ENCODE measurements around the gene CTH. TPM values are rescaled to one million over a fixed set of nuclear protein-coding genes. Genes with fewer than 3 reads are reported as not detected.
"Not testable (repeated sequence)": the region's sequence is repeated elsewhere in the genome, so short reads cannot be mapped to it uniquely, and the experiment has no call there.

The CTH gene
- polyA plus RNA-seq, 1 donor: 11.8 TPM

- no CpG with 5 or more reads among the region's 2 CpGs for WGBS (ENCODE audit: insufficient coverage, low lambda C conversion rate)
- not testable (repeated sequence) for H3K36me3 ChIP-seq (ENCODE audit: control insufficient read depth, insufficient read depth, low read length)
Observed at GRCh38 chr1:70469184-70469583, 58.1 kb downstream of the CTH start.

GRCh38 chr1:70475023-70475422 is 64.0 kb downstream of the CTH start:
- WGBS (ENCODE audit: insufficient coverage, low lambda C conversion rate): 100% methylated on average over 1 of the region's 1 CpG

More at GRCh38 chr1:70469184-70469583, 58.1 kb downstream of the CTH start:
- not testable (repeated sequence) for H3K27ac ChIP-seq (ENCODE audit: low read length); H3K27me3 ChIP-seq (ENCODE audit: control insufficient read depth, insufficient read depth, low read length); H3K4me3 ChIP-seq (ENCODE audit: low read length); H3K9me3 ChIP-seq (ENCODE audit: control insufficient read depth, low read depth, low read length); H3K4me1 ChIP-seq (ENCODE audit: control insufficient read depth, insufficient read depth, low read length); DNase-seq

GRCh38 chr1:70477090-70477489 is 66.0 kb downstream of the CTH start:
- WGBS (ENCODE audit: insufficient coverage, low lambda C conversion rate): 81% methylated on average over 2 of the region's 12 CpGs
- Histone ChIP-seq H3K9me3 (ENCODE audit: control insufficient read depth, low read depth, low read length) (peaks cover 2% of the 10 kb centered on the region), H3K27me3 (ENCODE audit: control insufficient read depth, insufficient read depth, low read length) (no peaks in the 10 kb centered on the region), H3K4me3 (ENCODE audit: low read length) (no peak overlapping the region), H3K27ac (ENCODE audit: low read length) (no peak overlapping the region), H3K36me3 (ENCODE audit: control insufficient read depth, insufficient read depth, low read length) (no peaks in the 10 kb centered on the region), H3K4me1 (ENCODE audit: control insufficient read depth, insufficient read depth, low read length) (no peaks in the 10 kb centered on the region)
- DNase-seq: no peak

More at GRCh38 chr1:70475023-70475422, 64.0 kb downstream of the CTH start:
- H3K36me3 ChIP-seq (ENCODE audit: control insufficient read depth, insufficient read depth, low read length): no peaks in the 10 kb centered on the region
- H3K9me3 ChIP-seq (ENCODE audit: control insufficient read depth, low read depth, low read length): peaks cover 2% of the 10 kb centered on the region
- no peak for DNase-seq
- no peaks in the 10 kb centered on the region for H3K27me3 ChIP-seq (ENCODE audit: control insufficient read depth, insufficient read depth, low read length)
- H3K27ac ChIP-seq (ENCODE audit: low read length): no peak overlapping the region
- no peak overlapping the region for H3K4me3 ChIP-seq (ENCODE audit: low read length)
- H3K4me1 ChIP-seq (ENCODE audit: control insufficient read depth, insufficient read depth, low read length): no peaks in the 10 kb centered on the region

- H3K27me3 ChIP-seq (ENCODE audit: control insufficient read depth, insufficient read depth, low read length): not testable (repeated sequence)
- no CpG with 5 or more reads among the region's 4 CpGs for WGBS (ENCODE audit: insufficient coverage, low lambda C conversion rate)
Observed at GRCh38 chr1:70477905-70478304, 66.8 kb downstream of the CTH start.

GRCh38 chr1:70483342-70483741 is 72.3 kb downstream of the CTH start:
- Histone ChIP-seq H3K36me3 (ENCODE audit: control insufficient read depth, insufficient read depth, low read length) (no peaks in the 10 kb centered on the region), H3K27ac (ENCODE audit: low read length) (no peak overlapping the region), H3K9me3 (ENCODE audit: control insufficient read depth, low read depth, low read length) (no peaks in the 10 kb centered on the region), H3K27me3 (ENCODE audit: control insufficient read depth, insufficient read depth, low read length) (no peaks in the 10 kb centered on the region), H3K4me1 (ENCODE audit: control insufficient read depth, insufficient read depth, low read length) (no peaks in the 10 kb centered on the region), H3K4me3 (ENCODE audit: low read length) (no peak overlapping the region)
- WGBS (ENCODE audit: insufficient coverage, low lambda C conversion rate): 92% methylated on average over 2 of the region's 4 CpGs
- DNase-seq: no peak

More at GRCh38 chr1:70477905-70478304, 66.8 kb downstream of the CTH start:
- H3K27ac ChIP-seq (ENCODE audit: low read length); H3K4me1 ChIP-seq (ENCODE audit: control insufficient read depth, insufficient read depth, low read length); H3K9me3 ChIP-seq (ENCODE audit: control insufficient read depth, low read depth, low read length); DNase-seq; H3K36me3 ChIP-seq (ENCODE audit: control insufficient read depth, insufficient read depth, low read length); H3K4me3 ChIP-seq (ENCODE audit: low read length): not testable (repeated sequence)

- 33% methylated on average over 2 of the region's 4 CpGs for WGBS (ENCODE audit: insufficient coverage, low lambda C conversion rate)
- Histone ChIP-seq H3K9me3 (ENCODE audit: control insufficient read depth, low read depth, low read length) (no peaks in the 10 kb centered on the region), H3K27me3 (ENCODE audit: control insufficient read depth, insufficient read depth, low read length) (no peaks in the 10 kb centered on the region), H3K27ac (ENCODE audit: low read length) (no peak overlapping the region), H3K4me1 (ENCODE audit: control insufficient read depth, insufficient read depth, low read length) (no peaks in the 10 kb centered on the region), H3K36me3 (ENCODE audit: control insufficient read depth, insufficient read depth, low read length) (no peaks in the 10 kb centered on the region), H3K4me3 (ENCODE audit: low read length) (no peak overlapping the region)
- DNase-seq: no peak
Observed at GRCh38 chr1:70485624-70486023, 74.6 kb downstream of the CTH start.

- no peak overlapping the region for H3K27ac ChIP-seq (ENCODE audit: low read length)
- H3K27me3 ChIP-seq (ENCODE audit: control insufficient read depth, insufficient read depth, low read length): no peaks in the 10 kb centered on the region
- H3K9me3 ChIP-seq (ENCODE audit: control insufficient read depth, low read depth, low read length): no peaks in the 10 kb centered on the region
- H3K4me3 ChIP-seq (ENCODE audit: low read length): no peak overlapping the region
- H3K36me3 ChIP-seq (ENCODE audit: control insufficient read depth, insufficient read depth, low read length): no peaks in the 10 kb centered on the region
- DNase-seq: no peak
- WGBS (ENCODE audit: insufficient coverage, low lambda C conversion rate): no CpG with 5 or more reads among the region's 2 CpGs
- no peaks in the 10 kb centered on the region for H3K4me1 ChIP-seq (ENCODE audit: control insufficient read depth, insufficient read depth, low read length)
Observed at GRCh38 chr1:70486676-70487458, 75.8 kb downstream of the CTH start.

GRCh38 chr1:70487459-70487815 is 76.4 kb downstream of the CTH start:
- WGBS (ENCODE audit: insufficient coverage, low lambda C conversion rate): no CpG with 5 or more reads among the region's 2 CpGs
- Histone ChIP-seq H3K27ac (ENCODE audit: low read length) (no peak overlapping the region), H3K4me1 (ENCODE audit: control insufficient read depth, insufficient read depth, low read length) (no peaks in the 10 kb centered on the region), H3K36me3 (ENCODE audit: control insufficient read depth, insufficient read depth, low read length) (no peaks in the 10 kb centered on the region), H3K27me3 (ENCODE audit: control insufficient read depth, insufficient read depth, low read length) (no peaks in the 10 kb centered on the region), H3K4me3 (ENCODE audit: low read length) (no peak overlapping the region), H3K9me3 (ENCODE audit: control insufficient read depth, low read depth, low read length) (no peaks in the 10 kb centered on the region)
- no peak for DNase-seq

GRCh38 chr1:70487910-70488665 is 77.0 kb downstream of the CTH start:
- Histone ChIP-seq H3K27ac (ENCODE audit: low read length) (no peak overlapping the region), H3K36me3 (ENCODE audit: control insufficient read depth, insufficient read depth, low read length) (no peaks in the 10 kb centered on the region), H3K27me3 (ENCODE audit: control insufficient read depth, insufficient read depth, low read length) (no peaks in the 10 kb centered on the region), H3K9me3 (ENCODE audit: control insufficient read depth, low read depth, low read length) (no peaks in the 10 kb centered on the region), H3K4me1 (ENCODE audit: control insufficient read depth, insufficient read depth, low read length) (no peaks in the 10 kb centered on the region), H3K4me3 (ENCODE audit: low read length) (no peak overlapping the region)
- DNase-seq: peak in 1 of 2 donors; percentile 19
- WGBS (ENCODE audit: insufficient coverage, low lambda C conversion rate): 0% methylated on average over 1 of the region's 6 CpGs

All from large intestine (tissue), 3 donors.